ENCODE data around the gene STAT4.

Gene STAT4

DNA sequence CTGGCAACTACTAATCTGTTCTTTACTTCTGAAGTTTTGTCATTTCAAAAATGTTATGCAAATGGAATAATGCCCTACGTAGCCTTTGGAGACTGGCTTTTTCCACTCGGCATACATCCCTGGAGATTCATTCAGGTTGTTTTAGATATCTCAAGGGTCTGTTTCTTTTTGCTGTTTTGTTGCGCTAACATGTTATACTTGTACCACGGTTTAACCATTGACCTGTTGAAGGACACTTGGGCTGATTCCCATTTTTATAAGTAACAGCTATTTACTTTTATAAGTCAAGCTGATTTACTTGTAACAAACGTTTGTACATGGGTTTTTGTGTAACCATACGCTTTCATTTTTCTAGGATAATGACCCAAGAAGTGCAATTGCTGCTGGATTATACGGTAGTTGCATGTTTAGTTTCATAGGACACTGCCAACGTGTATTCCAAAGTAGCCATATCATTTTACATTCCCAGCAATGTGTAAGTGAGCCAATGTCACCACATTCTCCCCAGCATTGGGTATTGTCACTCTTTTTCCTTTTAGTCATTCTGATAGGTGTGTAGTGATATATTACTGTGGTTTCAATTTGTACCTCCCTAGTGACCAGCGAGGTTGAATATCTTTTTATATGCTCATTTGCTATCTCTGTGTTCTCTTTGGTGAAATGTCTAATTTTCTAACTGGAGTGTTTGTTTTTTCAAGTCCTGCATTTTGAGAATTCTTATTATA lies 36.5 kb upstream of the STAT4 start:
- Histone ChIP-seq H3K36me3 (ENCODE audit: control insufficient read depth, insufficient read depth, low read length) (no peaks in the 10 kb centered on the region), H3K4me3 (ENCODE audit: insufficient read depth, low read depth, low read length, poor library complexity, severe bottlenecking) (no peak overlapping the region), H3K4me1 (ENCODE audit: control insufficient read depth, insufficient read depth, low read length, poor library complexity, severe bottlenecking) (no peaks in the 10 kb centered on the region), H3K27me3 (replicated peaks; ENCODE audit: control insufficient read depth, insufficient read depth, low read length, poor library complexity, severe bottlenecking) (no peaks in the 10 kb centered on the region), H3K9me3 (ENCODE audit: control insufficient read depth, low read length) (peaks cover 5% of the 10 kb centered on the region), H3K27ac (ENCODE audit: insufficient read depth, low read length, poor library complexity, severe bottlenecking) (no peak overlapping the region)
- no peak for DNase-seq

DNA sequence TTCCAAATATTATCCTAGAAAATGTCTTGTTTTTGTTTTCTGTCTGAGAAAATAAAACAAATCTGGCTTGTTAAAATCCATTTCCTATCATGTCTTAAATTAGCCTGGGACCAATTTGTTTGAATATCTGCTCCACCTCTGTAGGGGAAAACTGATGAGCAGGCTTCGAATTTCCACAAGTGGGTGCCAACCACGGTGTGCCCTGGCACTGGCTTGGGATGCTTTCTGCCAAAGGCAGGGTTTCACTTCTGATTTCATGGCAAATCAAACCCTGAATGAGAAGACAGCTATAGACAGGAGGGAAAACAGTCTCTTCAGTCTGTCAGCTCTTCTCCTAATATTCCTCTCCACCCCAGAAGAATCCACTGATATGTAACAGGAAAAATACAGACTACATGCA lies 33.7 kb upstream of the STAT4 start:
- Histone ChIP-seq H3K27ac (ENCODE audit: insufficient read depth, low read length, poor library complexity, severe bottlenecking) (no peak overlapping the region), H3K4me3 (ENCODE audit: insufficient read depth, low read depth, low read length, poor library complexity, severe bottlenecking) (no peak overlapping the region), H3K9me3 (ENCODE audit: control insufficient read depth, low read length) (no peaks in the 10 kb centered on the region), H3K4me1 (ENCODE audit: control insufficient read depth, insufficient read depth, low read length, poor library complexity, severe bottlenecking) (no peaks in the 10 kb centered on the region), H3K36me3 (ENCODE audit: control insufficient read depth, insufficient read depth, low read length) (no peaks in the 10 kb centered on the region), H3K27me3 (replicated peaks; ENCODE audit: control insufficient read depth, insufficient read depth, low read length, poor library complexity, severe bottlenecking) (no peaks in the 10 kb centered on the region)
- DNase-seq = no peak

DNA sequence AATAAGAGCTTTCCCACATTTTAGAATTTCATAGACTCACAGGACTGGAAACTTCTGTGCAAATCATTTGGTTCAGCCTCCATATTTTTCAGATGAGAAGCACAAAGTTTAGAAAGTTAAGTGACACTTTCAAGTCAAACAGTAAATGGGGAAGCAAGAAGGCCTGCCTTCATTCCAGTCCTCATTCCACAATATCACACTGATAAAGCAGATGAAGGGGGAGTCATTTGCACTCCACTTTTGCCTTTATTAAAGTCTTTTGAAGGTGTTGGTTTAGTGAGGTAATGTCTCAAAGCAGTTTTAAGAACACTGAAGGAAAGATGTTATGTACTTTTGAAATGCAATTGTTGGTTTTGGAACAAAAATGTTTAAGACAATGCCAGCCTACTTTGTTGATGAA lies 32.7 kb upstream of the STAT4 start:
- no peaks in the 10 kb centered on the region for H3K36me3 ChIP-seq (ENCODE audit: control insufficient read depth, insufficient read depth, low read length)
- no peaks in the 10 kb centered on the region for H3K9me3 ChIP-seq (ENCODE audit: control insufficient read depth, low read length)
- DNase-seq = no peak
- H3K4me1 ChIP-seq (ENCODE audit: control insufficient read depth, insufficient read depth, low read length, poor library complexity, severe bottlenecking) = no peaks in the 10 kb centered on the region
- no peaks in the 10 kb centered on the region for H3K27me3 ChIP-seq (replicated peaks; ENCODE audit: control insufficient read depth, insufficient read depth, low read length, poor library complexity, severe bottlenecking)
- H3K4me3 ChIP-seq (ENCODE audit: insufficient read depth, low read depth, low read length, poor library complexity, severe bottlenecking) = no peak overlapping the region
- no peak overlapping the region for H3K27ac ChIP-seq (ENCODE audit: insufficient read depth, low read length, poor library complexity, severe bottlenecking)

- no peak overlapping the region for H3K27ac ChIP-seq (ENCODE audit: insufficient read depth, low read length, poor library complexity, severe bottlenecking)
- no peaks in the 10 kb centered on the region for H3K27me3 ChIP-seq (replicated peaks; ENCODE audit: control insufficient read depth, insufficient read depth, low read length, poor library complexity, severe bottlenecking)
- no peaks in the 10 kb centered on the region for H3K4me1 ChIP-seq (ENCODE audit: control insufficient read depth, insufficient read depth, low read length, poor library complexity, severe bottlenecking)
- H3K4me3 ChIP-seq (ENCODE audit: insufficient read depth, low read depth, low read length, poor library complexity, severe bottlenecking) = no peak overlapping the region
- no peaks in the 10 kb centered on the region for H3K36me3 ChIP-seq (ENCODE audit: control insufficient read depth, insufficient read depth, low read length)
- H3K9me3 ChIP-seq (ENCODE audit: control insufficient read depth, low read length) = no peaks in the 10 kb centered on the region
- DNase-seq = no peak
Observed at GRCh38 chr2:191183081-191183480, 32.3 kb upstream of the STAT4 start.

- DNase-seq = no peak
- no peaks in the 10 kb centered on the region for H3K9me3 ChIP-seq (ENCODE audit: control insufficient read depth, low read length)
- H3K4me3 ChIP-seq (ENCODE audit: insufficient read depth, low read depth, low read length, poor library complexity, severe bottlenecking) = no peak overlapping the region
- H3K27ac ChIP-seq (ENCODE audit: insufficient read depth, low read length, poor library complexity, severe bottlenecking) = no peak overlapping the region
- H3K4me1 ChIP-seq (ENCODE audit: control insufficient read depth, insufficient read depth, low read length, poor library complexity, severe bottlenecking) = no peaks in the 10 kb centered on the region
- H3K36me3 ChIP-seq (ENCODE audit: control insufficient read depth, insufficient read depth, low read length) = no peaks in the 10 kb centered on the region
- no peaks in the 10 kb centered on the region for H3K27me3 ChIP-seq (replicated peaks; ENCODE audit: control insufficient read depth, insufficient read depth, low read length, poor library complexity, severe bottlenecking)
Observed at GRCh38 chr2:191180713-191181112, 29.9 kb upstream of the STAT4 start.

DNA sequence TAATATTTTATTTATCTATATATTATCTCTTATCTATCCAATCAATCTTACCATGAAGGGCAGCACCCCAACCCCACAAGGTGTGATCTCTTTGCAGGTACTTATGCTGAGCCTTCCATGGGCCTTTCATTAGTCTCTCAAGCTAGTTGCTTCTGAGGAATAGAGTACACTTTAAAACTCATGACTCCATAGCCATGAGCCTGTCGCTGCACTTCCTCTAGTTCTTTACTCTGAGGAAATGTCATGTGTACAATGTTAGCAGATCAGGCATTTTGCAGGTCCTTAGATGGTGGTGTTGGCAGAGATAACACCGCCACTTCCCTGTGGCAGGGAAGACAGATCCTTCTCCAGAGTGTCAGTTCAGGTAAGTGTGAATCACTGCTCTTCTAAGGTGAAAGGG lies 29.5 kb upstream of the STAT4 start:
- Histone ChIP-seq H3K4me3 (ENCODE audit: insufficient read depth, low read depth, low read length, poor library complexity, severe bottlenecking) (no peak overlapping the region), H3K9me3 (ENCODE audit: control insufficient read depth, low read length) (no peaks in the 10 kb centered on the region), H3K27ac (ENCODE audit: insufficient read depth, low read length, poor library complexity, severe bottlenecking) (no peak overlapping the region), H3K27me3 (replicated peaks; ENCODE audit: control insufficient read depth, insufficient read depth, low read length, poor library complexity, severe bottlenecking) (no peaks in the 10 kb centered on the region), H3K4me1 (ENCODE audit: control insufficient read depth, insufficient read depth, low read length, poor library complexity, severe bottlenecking) (no peaks in the 10 kb centered on the region), H3K36me3 (ENCODE audit: control insufficient read depth, insufficient read depth, low read length) (no peaks in the 10 kb centered on the region)
- no peak for DNase-seq

DNA sequence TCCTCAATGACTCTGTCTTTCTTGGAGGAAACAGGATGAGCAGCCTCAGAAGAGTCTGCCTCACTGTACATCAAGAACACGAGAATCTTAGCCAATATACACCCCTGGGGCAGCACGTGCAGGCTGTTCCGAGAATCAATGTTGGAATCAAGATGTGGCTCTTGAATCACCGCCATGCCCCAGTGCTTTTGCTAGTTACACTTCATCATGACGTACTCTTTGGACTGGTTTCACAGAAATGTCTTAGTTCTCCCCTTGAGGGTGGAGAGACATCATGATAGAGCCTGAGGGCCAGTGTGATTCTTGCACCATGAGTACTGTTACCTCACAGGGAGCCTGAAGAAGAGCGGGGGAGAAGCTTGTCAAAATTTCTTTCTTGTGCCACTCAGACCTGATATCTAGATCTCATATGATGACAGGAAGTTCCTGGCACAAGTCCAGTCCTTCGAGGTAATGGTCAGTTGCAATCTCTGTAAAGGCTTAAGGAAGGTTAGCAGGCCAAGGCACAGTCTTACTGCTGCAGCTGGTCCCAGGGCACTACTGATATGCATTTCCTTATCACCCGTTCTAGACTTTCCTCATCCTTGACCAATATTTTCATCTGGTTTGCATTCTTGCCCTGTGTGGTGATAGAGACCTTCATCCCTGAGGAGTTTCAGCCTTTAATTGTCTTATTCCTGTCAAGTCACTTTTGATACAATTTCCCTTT lies 28.2 kb upstream of the STAT4 start:
- Histone ChIP-seq H3K4me1 (ENCODE audit: control insufficient read depth, insufficient read depth, low read length, poor library complexity, severe bottlenecking) (no peaks in the 10 kb centered on the region), H3K27me3 (replicated peaks; ENCODE audit: control insufficient read depth, insufficient read depth, low read length, poor library complexity, severe bottlenecking) (no peaks in the 10 kb centered on the region)
- DNase-seq = no peak

GRCh38 chr2:191177751-191178736 lies 27.2 kb upstream of the STAT4 start:
- Histone ChIP-seq H3K36me3 (ENCODE audit: control insufficient read depth, insufficient read depth, low read length) (no peaks in the 10 kb centered on the region), H3K27ac (ENCODE audit: insufficient read depth, low read length, poor library complexity, severe bottlenecking) (no peak overlapping the region), H3K4me1 (ENCODE audit: control insufficient read depth, insufficient read depth, low read length, poor library complexity, severe bottlenecking) (no peaks in the 10 kb centered on the region), H3K27me3 (replicated peaks; ENCODE audit: control insufficient read depth, insufficient read depth, low read length, poor library complexity, severe bottlenecking) (no peaks in the 10 kb centered on the region), H3K9me3 (ENCODE audit: control insufficient read depth, low read length) (no peaks in the 10 kb centered on the region), H3K4me3 (ENCODE audit: insufficient read depth, low read depth, low read length, poor library complexity, severe bottlenecking) (no peak overlapping the region)
- no peak for DNase-seq

More for the DNA sequence above, 28.2 kb upstream of the STAT4 start:
- Histone ChIP-seq H3K27ac (ENCODE audit: insufficient read depth, low read length, poor library complexity, severe bottlenecking) (no peak overlapping the region), H3K9me3 (ENCODE audit: control insufficient read depth, low read length) (no peaks in the 10 kb centered on the region), H3K36me3 (ENCODE audit: control insufficient read depth, insufficient read depth, low read length) (no peaks in the 10 kb centered on the region), H3K4me3 (ENCODE audit: insufficient read depth, low read depth, low read length, poor library complexity, severe bottlenecking) (no peak overlapping the region)

GRCh38 chr2:191176801-191177438 lies 26.1 kb upstream of the STAT4 start:
- no peak for DNase-seq
- H3K36me3 ChIP-seq (ENCODE audit: control insufficient read depth, insufficient read depth, low read length) = no peaks in the 10 kb centered on the region
- H3K27me3 ChIP-seq (replicated peaks; ENCODE audit: control insufficient read depth, insufficient read depth, low read length, poor library complexity, severe bottlenecking) = no peaks in the 10 kb centered on the region
- H3K4me1 ChIP-seq (ENCODE audit: control insufficient read depth, insufficient read depth, low read length, poor library complexity, severe bottlenecking) = no peaks in the 10 kb centered on the region
- no peak overlapping the region for H3K27ac ChIP-seq (ENCODE audit: insufficient read depth, low read length, poor library complexity, severe bottlenecking)
- H3K4me3 ChIP-seq (ENCODE audit: insufficient read depth, low read depth, low read length, poor library complexity, severe bottlenecking) = no peak overlapping the region
- no peaks in the 10 kb centered on the region for H3K9me3 ChIP-seq (ENCODE audit: control insufficient read depth, low read length)
